Dermis microvascular lymphatic vessel endothelial cell (primary cell): ENCODE results near the gene ADAM8. TPM values are rescaled to one million over a fixed set of nuclear protein-coding genes. Genes with fewer than 3 reads are reported as not detected.

Experiments
- DNase-seq, 2 donors: peaks; one replicate each; pipeline versions ENCODE4 v3.0.0 to v3.0.0-alpha.2; 2010; ENCODE audit warnings: low read depth in 2 of 2
- total RNA-seq: library from RNA; depleted of rRNA; stranded (reverse); fragments of >200 nt; gene quantifications from 2 replicates; pipeline ENCODE4 v1.2.1, GENCODE V29; 2014

Gene ADAM8
- total RNA-seq, 1 donor from 2014 or later: 0.13 TPM

- no peak for DNase-seq
Measured at GRCh38 chr10:133282846-133283390, 6.2 kb upstream of the ADAM8 start.

- DNase-seq: no peak
Measured at GRCh38 chr10:133281628-133282372, 5.1 kb upstream of the ADAM8 start.

- DNase-seq: no peak
Measured at GRCh38 chr10:133281084-133281483, 4.4 kb upstream of the ADAM8 start.

- DNase-seq: no peak
Measured at GRCh38 chr10:133280391-133281059, 3.9 kb upstream of the ADAM8 start.

GRCh38 chr10:133279326-133280226 lies 2.9 kb upstream of the ADAM8 start:
- no peak for DNase-seq

GRCh38 chr10:133278577-133279265 lies 2.1 kb upstream of the ADAM8 start:
- DNase-seq: no peak

GRCh38 chr10:133277993-133278576 lies 1.4 kb upstream of the ADAM8 start:
- DNase-seq: no peak

GRCh38 chr10:133277277-133277992 lies 767 bp upstream of the ADAM8 start:
- no peak for DNase-seq

GRCh38 chr10:133276100-133276434 lies 601 bp downstream of the ADAM8 start:
- no peak for DNase-seq

- DNase-seq: no peak
Measured at GRCh38 chr10:133275684-133276092, 980 bp downstream of the ADAM8 start.

- DNase-seq: no peak
Measured at GRCh38 chr10:133274751-133275683, 1.7 kb downstream of the ADAM8 start.

- DNase-seq: no peak
Measured at GRCh38 chr10:133273534-133274143, 3.0 kb downstream of the ADAM8 start.

GRCh38 chr10:133272964-133273420 lies 3.7 kb downstream of the ADAM8 start:
- DNase-seq: no peak

- no peak for DNase-seq
Measured at GRCh38 chr10:133272301-133272963, 4.2 kb downstream of the ADAM8 start.

GRCh38 chr10:133271521-133272300 lies 5.0 kb downstream of the ADAM8 start:
- DNase-seq: no peak

- DNase-seq: no peak
Measured at GRCh38 chr10:133270773-133271297, 5.8 kb downstream of the ADAM8 start.

GRCh38 chr10:133270204-133270603 lies 6.5 kb downstream of the ADAM8 start:
- DNase-seq: no peak
